ENCODE measurements around the gene HERPUD2.
"Not testable (repeated sequence)": the region's sequence is repeated elsewhere in the genome, so short reads cannot be mapped to it uniquely, and the experiment has no call there.

HERPUD2 gene

GRCh38 chr7:35697414-35698175 is 2.7 kb upstream of the HERPUD2 start:
- no peak for TF ChIP-seq CTCF (conservative IDR thresholded peaks at IDR 0.05; ENCODE audit: low read depth, low read length)
- DNase-seq (ENCODE audit: low read depth): peak; percentile 54
- no peak overlapping the region for H3K4me3 ChIP-seq (ENCODE audit: low read length)

GRCh38 chr7:35695987-35696386 is 1.1 kb upstream of the HERPUD2 start:
- no peak for TF ChIP-seq CTCF (conservative IDR thresholded peaks at IDR 0.05; ENCODE audit: low read depth, low read length)
- no peak for DNase-seq (ENCODE audit: low read depth)
- peak overlapping the region; percentile 85 for H3K4me3 ChIP-seq (ENCODE audit: low read length)

- H3K4me3 ChIP-seq (ENCODE audit: low read length): peak overlapping the region; percentile 85
- DNase-seq (ENCODE audit: low read depth): no peak
- TF ChIP-seq CTCF (conservative IDR thresholded peaks at IDR 0.05; ENCODE audit: low read depth, low read length): no peak
Measured at GRCh38 chr7:35695473-35695850, 527 bp upstream of the HERPUD2 start.

GRCh38 chr7:35694161-35694783 is 663 bp downstream of the HERPUD2 start:
- TF ChIP-seq CTCF (conservative IDR thresholded peaks at IDR 0.05; ENCODE audit: low read depth, low read length): no peak
- DNase-seq (ENCODE audit: low read depth): no peak

GRCh38 chr7:35691827-35692307 is 3.1 kb downstream of the HERPUD2 start:
- no peak for DNase-seq (ENCODE audit: low read depth)
- TF ChIP-seq CTCF (conservative IDR thresholded peaks at IDR 0.05; ENCODE audit: low read depth, low read length): no peak
- peak overlapping the region; percentile 33 for H3K4me3 ChIP-seq (ENCODE audit: low read length)

More at GRCh38 chr7:35694161-35694783, 663 bp downstream of the HERPUD2 start:
- H3K4me3 ChIP-seq (ENCODE audit: low read length): peak overlapping the region; percentile 85

- TF ChIP-seq CTCF (conservative IDR thresholded peaks at IDR 0.05; ENCODE audit: low read depth, low read length): no peak
- DNase-seq (ENCODE audit: low read depth): no peak
- H3K4me3 ChIP-seq (ENCODE audit: low read length): peak overlapping the region; percentile 33
Measured at GRCh38 chr7:35691366-35691765, 3.6 kb downstream of the HERPUD2 start.

- not testable (repeated sequence) for H3K4me3 ChIP-seq (ENCODE audit: low read length); DNase-seq (ENCODE audit: low read depth)
Measured at GRCh38 chr7:35690614-35691013, 4.3 kb downstream of the HERPUD2 start.

All from retinal pigment epithelial cell (primary cell).